OCI-LY3 (cell line): ENCODE results near the gene EPM2A.

Experiments
- CTCF ChIP-seq: fragments of 200-600, 300-600 bp; sonication (generic); IDR thresholded peaks from 2 replicates; pipeline ENCODE4 v1.5.1; 2014; ENCODE audit warnings: antibody characterized with exemption, low read length, low read depth
- EZH2phosphoT487 ChIP-seq: fragments of 200-600 bp; shearing (Covaris generic); IDR thresholded peaks from 2 replicates; pipeline ENCODE4 v1.6.1; 2018; ENCODE audit warnings: antibody characterized with exemption, mixed run types, low read depth

DNA sequence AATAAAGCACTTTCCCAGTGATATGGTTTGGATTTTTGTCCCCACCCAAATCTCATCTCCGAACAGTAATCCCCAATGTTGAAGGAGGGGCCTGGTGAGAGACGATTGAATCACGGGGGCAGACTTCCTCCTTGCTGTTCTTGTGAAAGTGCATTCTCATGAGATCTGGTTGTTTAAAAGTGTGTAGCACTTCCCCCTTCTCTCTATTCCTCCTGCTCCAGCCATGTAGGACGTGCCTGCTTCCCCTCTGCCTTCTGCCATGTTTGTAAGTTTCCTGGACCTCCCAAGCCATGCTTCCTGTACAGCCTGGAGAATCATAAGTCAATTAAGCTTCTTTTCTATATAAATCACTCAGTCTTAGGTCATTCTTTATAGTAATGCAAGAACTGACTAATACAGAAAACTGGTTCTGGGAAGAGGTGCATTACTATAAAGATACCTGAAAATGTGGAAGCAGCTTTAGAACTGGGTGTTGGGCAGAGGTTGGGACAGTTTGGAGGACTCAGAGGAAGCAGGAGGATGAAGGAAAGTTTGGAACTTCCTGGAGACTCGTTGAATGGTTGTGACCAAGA is 7.4 kb downstream of the EPM2A start:
- no peak for TF ChIP-seq CTCF
- no peak for TF ChIP-seq EZH2phosphoT487
